ENCODE results near the gene SLC26A1. TPM values are rescaled to one million over a fixed set of nuclear protein-coding genes. Genes with fewer than 3 reads are reported as not detected.

The SLC26A1 gene
- total and polyA plus RNA-seq, 2 experiments from 2014 or later = 0.77 to 6.3 TPM

DNA sequence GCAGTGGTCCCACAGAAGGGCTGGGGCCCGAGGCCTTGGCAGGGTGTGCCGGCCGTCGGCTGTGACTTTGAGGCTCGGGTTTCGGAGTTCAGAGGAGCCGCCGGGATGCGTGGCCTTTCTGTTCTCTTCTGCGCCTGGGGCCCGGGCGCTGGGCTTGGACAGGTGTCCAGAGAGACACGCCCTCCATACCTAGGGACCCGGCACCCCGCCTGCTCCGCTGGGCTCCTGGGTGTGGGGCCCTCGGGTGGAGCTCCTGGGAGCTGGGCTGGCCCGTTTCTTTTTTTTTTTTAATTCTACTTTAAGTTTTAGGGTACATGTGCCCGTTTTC is 29.5 kb upstream of the SLC26A1 start:
- Histone ChIP-seq H3K27ac (no peak overlapping the region), H3K27me3 (no peaks in the 10 kb centered on the region), H3K36me3 (no peaks in the 10 kb centered on the region), H3K4me3 (no peak overlapping the region), H3K4me1 (ENCODE audit: low read depth) (peaks cover 23% of the 10 kb centered on the region), H3K9me3 (ENCODE audit: low read depth) (no peaks in the 10 kb centered on the region)
- no peak for DNase-seq (ENCODE audit: low read depth in 1 of 2, low spot score in 1 of 2)
- TF ChIP-seq, protein P1, sequence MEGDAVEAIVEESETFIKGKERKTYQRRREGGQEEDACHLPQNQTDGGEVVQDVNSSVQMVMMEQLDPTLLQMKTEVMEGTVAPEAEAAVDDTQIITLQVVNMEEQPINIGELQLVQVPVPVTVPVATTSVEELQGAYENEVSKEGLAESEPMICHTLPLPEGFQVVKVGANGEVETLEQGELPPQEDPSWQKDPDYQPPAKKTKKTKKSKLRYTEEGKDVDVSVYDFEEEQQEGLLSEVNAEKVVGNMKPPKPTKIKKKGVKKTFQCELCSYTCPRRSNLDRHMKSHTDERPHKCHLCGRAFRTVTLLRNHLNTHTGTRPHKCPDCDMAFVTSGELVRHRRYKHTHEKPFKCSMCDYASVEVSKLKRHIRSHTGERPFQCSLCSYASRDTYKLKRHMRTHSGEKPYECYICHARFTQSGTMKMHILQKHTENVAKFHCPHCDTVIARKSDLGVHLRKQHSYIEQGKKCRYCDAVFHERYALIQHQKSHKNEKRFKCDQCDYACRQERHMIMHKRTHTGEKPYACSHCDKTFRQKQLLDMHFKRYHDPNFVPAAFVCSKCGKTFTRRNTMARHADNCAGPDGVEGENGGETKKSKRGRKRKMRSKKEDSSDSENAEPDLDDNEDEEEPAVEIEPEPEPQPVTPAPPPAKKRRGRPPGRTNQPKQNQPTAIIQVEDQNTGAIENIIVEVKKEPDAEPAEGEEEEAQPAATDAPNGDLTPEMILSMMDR (IDR thresholded peaks at IDR 0.05; ENCODE audit: low read depth, low read length) = no peak

DNA sequence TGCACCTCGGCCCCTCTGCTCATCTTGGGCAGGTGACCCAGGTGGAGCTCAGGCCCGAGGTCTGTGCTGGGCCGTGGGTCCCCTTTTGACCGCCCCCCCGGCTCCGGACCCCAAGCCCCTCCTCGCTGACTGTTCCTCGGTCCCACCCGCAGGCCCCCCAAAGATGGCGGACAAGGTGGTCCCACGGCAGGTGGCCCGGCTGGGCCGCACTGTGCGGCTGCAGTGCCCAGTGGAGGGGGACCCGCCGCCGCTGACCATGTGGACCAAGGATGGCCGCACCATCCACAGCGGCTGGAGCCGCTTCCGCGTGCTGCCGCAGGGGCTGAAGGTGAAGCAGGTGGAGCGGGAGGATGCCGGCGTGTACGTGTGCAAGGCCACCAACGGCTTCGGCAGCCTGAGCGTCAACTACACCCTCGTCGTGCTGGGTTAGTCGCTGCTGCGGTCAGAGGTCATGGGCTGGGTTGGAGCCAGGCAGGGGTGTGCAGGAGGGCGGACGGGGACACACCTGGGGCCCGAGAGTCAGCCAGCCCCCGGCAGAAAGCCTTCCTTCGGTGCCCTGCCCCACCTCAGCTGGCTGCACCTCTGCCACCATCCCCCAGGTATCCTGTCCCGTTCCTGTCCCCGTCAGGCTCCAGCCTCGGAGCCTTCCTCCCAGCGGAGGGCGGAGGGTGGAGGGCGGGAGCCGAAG is 29.0 kb upstream of the SLC26A1 start:
- H3K27ac ChIP-seq = no peak overlapping the region

DNA sequence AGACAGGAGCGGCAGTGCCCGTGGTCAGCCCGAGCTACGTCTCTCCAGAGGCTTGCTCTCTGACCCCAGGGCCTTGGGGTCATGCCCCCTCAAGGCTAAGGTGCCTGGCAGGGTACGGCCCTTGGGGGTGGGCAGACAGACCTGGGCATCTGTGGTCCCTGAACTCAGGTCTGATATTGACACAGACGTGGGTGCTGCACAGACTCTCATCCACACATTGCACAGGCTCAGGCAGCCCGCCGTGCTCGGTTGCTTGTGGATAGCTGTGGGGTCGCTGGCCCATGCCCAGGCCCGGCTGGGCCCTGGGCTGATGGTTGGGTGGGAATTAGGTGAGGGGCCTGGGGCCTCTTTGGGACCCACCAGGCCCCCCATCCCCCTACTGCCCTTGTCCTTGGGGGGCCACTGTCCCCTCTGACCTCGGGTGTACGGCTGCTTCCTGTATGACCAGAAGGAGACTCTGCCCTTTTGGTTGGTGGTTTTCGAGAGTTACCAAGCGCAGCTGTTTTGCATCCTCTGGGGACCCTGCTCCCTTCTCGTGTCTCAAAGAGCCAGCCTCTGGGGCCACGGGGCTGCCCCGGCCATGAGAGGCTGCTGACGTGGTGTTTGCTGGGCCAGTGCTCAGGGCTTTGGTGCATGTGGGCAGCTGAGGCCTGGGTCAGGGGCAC is 28.3 kb upstream of the SLC26A1 start:
- H3K4me1 ChIP-seq (ENCODE audit: low read depth) = peaks cover 18% of the 10 kb centered on the region
- no peak for DNase-seq (ENCODE audit: low read depth in 1 of 2, low spot score in 1 of 2)
- H3K9me3 ChIP-seq (ENCODE audit: low read depth) = no peaks in the 10 kb centered on the region
- TF ChIP-seq, protein P1 (IDR thresholded peaks at IDR 0.05; ENCODE audit: low read depth, low read length) = no peak
- no peaks in the 10 kb centered on the region for H3K27me3 ChIP-seq
- no peak overlapping the region for H3K4me3 ChIP-seq
- no peak overlapping the region for H3K27ac ChIP-seq
- no peaks in the 10 kb centered on the region for H3K36me3 ChIP-seq

More for the DNA sequence above, 29.0 kb upstream of the SLC26A1 start:
- Histone ChIP-seq H3K9me3 (ENCODE audit: low read depth) (no peaks in the 10 kb centered on the region), H3K36me3 (no peaks in the 10 kb centered on the region), H3K4me1 (ENCODE audit: low read depth) (peaks cover 21% of the 10 kb centered on the region), H3K27me3 (no peaks in the 10 kb centered on the region), H3K4me3 (no peak overlapping the region)
- TF ChIP-seq, protein P1 (IDR thresholded peaks at IDR 0.05; ENCODE audit: low read depth, low read length) = no peak
- DNase-seq (ENCODE audit: low read depth in 1 of 2, low spot score in 1 of 2) = no peak

DNA sequence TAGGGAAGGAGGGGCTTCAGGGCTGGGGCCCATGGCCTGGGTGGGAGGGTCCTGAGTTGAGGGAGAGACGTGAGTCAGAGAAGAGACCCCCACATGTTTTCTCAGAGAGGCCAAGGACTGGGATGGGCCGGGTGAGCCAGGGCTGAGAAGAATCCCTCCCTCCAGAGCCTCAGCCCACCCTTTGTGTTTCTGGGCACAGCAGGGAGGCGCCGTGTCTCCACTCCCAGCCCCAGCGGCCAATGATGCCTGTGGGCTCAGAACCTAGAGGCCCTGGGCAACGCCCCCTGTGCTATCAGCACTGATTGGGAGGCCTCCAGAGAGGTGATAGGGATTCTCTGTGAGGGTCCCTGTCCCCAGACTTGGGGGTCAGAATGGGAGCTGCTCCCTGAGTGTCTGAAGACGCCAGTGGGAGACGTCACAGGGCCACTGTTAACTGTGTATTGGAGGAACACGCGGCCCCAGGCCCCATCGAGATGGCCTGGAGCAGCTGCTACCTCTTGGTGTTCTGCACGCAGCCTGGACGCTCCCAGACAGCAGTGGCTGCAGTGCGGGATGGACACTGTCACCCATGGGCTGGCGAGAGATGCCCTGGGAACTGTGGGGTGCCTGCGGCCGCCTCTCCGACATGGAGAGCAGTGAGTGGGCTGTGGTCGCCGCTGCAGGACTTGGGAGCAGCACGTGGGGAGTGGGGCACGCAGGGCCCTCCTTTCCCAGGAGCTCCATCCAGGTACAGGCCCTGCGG is 26.7 kb upstream of the SLC26A1 start:
- peaks cover 14% of the 10 kb centered on the region for H3K4me1 ChIP-seq (ENCODE audit: low read depth)
- H3K36me3 ChIP-seq = no peaks in the 10 kb centered on the region
- no peaks in the 10 kb centered on the region for H3K27me3 ChIP-seq
- no peak overlapping the region for H3K4me3 ChIP-seq
- TF ChIP-seq, protein P1 (IDR thresholded peaks at IDR 0.05; ENCODE audit: low read depth, low read length) = no peak
- DNase-seq (ENCODE audit: low read depth in 1 of 2, low spot score in 1 of 2) = no peak
- no peaks in the 10 kb centered on the region for H3K9me3 ChIP-seq (ENCODE audit: low read depth)
- H3K27ac ChIP-seq = no peak overlapping the region

DNA sequence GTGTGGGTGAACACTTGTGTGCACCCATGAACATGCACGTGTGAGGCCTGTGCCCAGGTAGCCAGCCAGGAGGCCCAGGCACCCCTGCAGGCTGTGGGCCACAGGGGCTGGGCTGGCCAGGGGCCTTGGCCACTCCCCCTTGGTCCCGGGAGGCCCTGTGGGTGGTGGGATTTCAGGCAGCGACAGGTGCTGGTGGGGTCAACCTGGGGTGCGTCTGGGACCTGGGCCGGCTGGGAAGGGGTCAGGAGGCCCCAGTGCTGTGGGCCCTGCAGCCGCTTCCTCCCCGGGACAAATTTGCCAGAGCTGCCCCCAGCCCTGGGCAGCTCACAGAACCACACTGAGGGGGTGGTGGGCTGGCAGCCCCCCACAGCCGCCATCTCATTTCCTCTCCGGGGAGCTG is 26.1 kb upstream of the SLC26A1 start:
- Histone ChIP-seq H3K27me3 (no peaks in the 10 kb centered on the region), H3K9me3 (ENCODE audit: low read depth) (no peaks in the 10 kb centered on the region), H3K4me3 (no peak overlapping the region), H3K4me1 (ENCODE audit: low read depth) (peaks cover 14% of the 10 kb centered on the region), H3K27ac (no peak overlapping the region), H3K36me3 (no peaks in the 10 kb centered on the region)
- no peak for DNase-seq (ENCODE audit: low read depth in 1 of 2, low spot score in 1 of 2)
- TF ChIP-seq, protein P1 (IDR thresholded peaks at IDR 0.05; ENCODE audit: low read depth, low read length) = no peak
